HEK293T (cell line): ENCODE results near the gene SMKR1.

Source experiments
- CTCF ChIA-PET: fragments of 350-600 bp; formaldehyde crosslinking; extraction: SDS; loops from one replicate; lab custom pipeline; 2021; ENCODE audit warnings: antibody characterized with exemption, inconsistent platforms; lab: Yijun Ruan, JAX
- POLR2A ChIA-PET: fragments of 350-600 bp; formaldehyde crosslinking; extraction: SDS; loops from one replicate; lab custom pipeline; 2020; ENCODE audit warnings: antibody characterized with exemption, inconsistent platforms; lab: Yijun Ruan, JAX
- DNase-seq: peaks from one replicate; pipeline ENCODE4 v3.0.0; 2012; ENCODE audit warnings: mixed read lengths; ENCODE audit errors: extremely low spot score
- ARNT ChIP-seq: fragments of 450-650 bp; IDR thresholded peaks from 2 replicates; pipeline ENCODE4 v1.6.1; 2017; ENCODE audit warnings: mild to moderate bottlenecking
- BHLHE40 ChIP-seq: fragments of 450-650 bp; IDR thresholded peaks from 2 replicates; pipeline ENCODE4 v1.6.1; 2016; ENCODE audit warnings: mild to moderate bottlenecking, moderate library complexity, borderline replicate concordance
- CTBP1 ChIP-seq: fragments of 450-650 bp; IDR thresholded peaks from 2 replicates; pipeline ENCODE4 v1.6.1; 2016; ENCODE audit warnings: borderline replicate concordance
- ELF4 ChIP-seq: fragments of 450-650 bp; IDR thresholded peaks from 2 replicates; pipeline ENCODE4 v1.6.1; 2017; ENCODE audit warnings: antibody characterized with exemption
- FOXA1 ChIP-seq: fragments of 450-650 bp; IDR thresholded peaks from 2 replicates; pipeline ENCODE4 v1.6.1; 2016; ENCODE audit warnings: mild to moderate bottlenecking
- FOXK2 ChIP-seq: fragments of 450-650 bp; IDR thresholded peaks from 2 replicates; pipeline ENCODE4 v1.6.1; 2016; ENCODE audit warnings: mild to moderate bottlenecking
- FOXM1 ChIP-seq: fragments of 450-650 bp; IDR thresholded peaks from 2 replicates; pipeline ENCODE4 v1.6.1; 2017; ENCODE audit warnings: mild to moderate bottlenecking, borderline replicate concordance
- HDGF ChIP-seq: fragments of 450-650 bp; IDR thresholded peaks from 2 replicates; pipeline ENCODE4 v1.6.1; 2017; ENCODE audit warnings: antibody characterized with exemption, borderline replicate concordance
- L3MBTL2 ChIP-seq: fragments of 450-650 bp; conservative IDR thresholded peaks from 2 replicates; pipeline ENCODE4 v1.6.1; 2016; ENCODE audit warnings: mild to moderate bottlenecking
- LEF1 ChIP-seq: fragments of 450-650 bp; IDR thresholded peaks from 2 replicates; pipeline ENCODE4 v1.6.1; 2017; ENCODE audit warnings: mild to moderate bottlenecking, borderline replicate concordance
- NFRKB ChIP-seq: fragments of 450-650 bp; IDR thresholded peaks from 2 replicates; pipeline ENCODE4 v1.6.1; 2016; ENCODE audit warnings: mild to moderate bottlenecking, moderate library complexity
- SP1 ChIP-seq: fragments of 450-650 bp; IDR thresholded peaks from 2 replicates; pipeline ENCODE4 v1.6.1; 2017
- SUZ12 ChIP-seq: fragments of 450-650 bp; IDR thresholded peaks from 2 replicates; pipeline ENCODE4 v1.6.1; 2016; ENCODE audit warnings: mild to moderate bottlenecking
- TARDBP ChIP-seq: fragments of 450-650 bp; IDR thresholded peaks from 2 replicates; pipeline ENCODE4 v1.6.1; 2016
- ZNF384 ChIP-seq: fragments of 450-650 bp; IDR thresholded peaks from 2 replicates; pipeline ENCODE4 v1.6.1; 2016
- TF ChIP-seq, protein P1 (sequence below): fragments of 450-650 bp; IDR thresholded peaks from 2 replicates; pipeline ENCODE4 v1.6.1; 2016

SMKR1 gene

DNA sequence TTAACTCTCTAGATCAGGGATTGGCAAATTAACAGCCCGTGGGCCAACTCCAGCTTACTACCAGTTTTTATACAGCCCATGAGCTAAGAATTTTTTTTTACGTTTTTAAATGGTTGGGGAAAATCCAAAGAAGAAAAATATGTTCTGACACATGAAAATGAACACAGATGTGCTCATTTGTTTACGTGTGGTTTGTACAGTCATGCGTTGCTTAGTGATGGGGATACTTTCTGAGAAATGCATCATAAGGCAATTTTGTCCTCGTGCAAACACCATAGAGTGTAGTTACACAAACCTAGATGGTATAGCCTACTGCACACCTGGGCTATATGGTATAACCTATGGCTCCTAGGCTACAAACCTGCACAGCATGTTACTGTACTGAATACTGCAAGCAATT is 8.3 kb upstream of the SMKR1 start:
- POLR2A ChIA-PET, result no interaction called here
- TF ChIP-seq L3MBTL2 (no peak), FOXK2 (no peak), ELF4 (no peak), ARNT (no peak), BHLHE40 (no peak), HDGF (no peak), FOXA1 (no peak), FOXM1 (no peak), TARDBP (no peak), LEF1 (no peak)
- CTCF ChIA-PET, result interaction anchor here (0.6 to 1.0 kb wide), 2 partner anchors 14 to 474 kb away, joined by 3 read pairs; no protein-coding TSS in a partner anchor
- DNase-seq, result no peak

DNA sequence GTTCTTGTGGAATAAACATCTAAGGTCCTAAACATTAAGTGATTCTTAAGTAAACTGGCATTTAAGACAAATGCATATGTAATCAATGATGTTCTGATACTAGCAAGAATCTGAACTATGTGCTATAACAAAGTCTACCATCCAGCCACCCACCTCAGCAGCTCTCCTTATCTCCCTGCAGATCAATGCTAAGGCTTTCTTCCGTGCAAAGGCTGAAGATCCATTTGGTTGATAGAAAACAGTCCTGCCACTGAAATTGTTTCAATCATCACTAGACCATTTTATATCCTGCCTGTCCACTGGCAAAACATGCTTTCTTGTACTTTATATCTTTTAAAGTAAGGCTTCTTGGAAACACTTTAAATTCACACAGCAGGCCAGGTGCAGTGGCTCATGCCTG is 6.3 kb upstream of the SMKR1 start:
- TF ChIP-seq LEF1, result no peak
- TF ChIP-seq FOXA1, result no peak
- no peak for TF ChIP-seq FOXK2
- no peak for TF ChIP-seq ZNF384
- TF ChIP-seq BHLHE40, result no peak
- no peak for TF ChIP-seq SP1
- TF ChIP-seq SUZ12, result no peak
- TF ChIP-seq, protein P1, sequence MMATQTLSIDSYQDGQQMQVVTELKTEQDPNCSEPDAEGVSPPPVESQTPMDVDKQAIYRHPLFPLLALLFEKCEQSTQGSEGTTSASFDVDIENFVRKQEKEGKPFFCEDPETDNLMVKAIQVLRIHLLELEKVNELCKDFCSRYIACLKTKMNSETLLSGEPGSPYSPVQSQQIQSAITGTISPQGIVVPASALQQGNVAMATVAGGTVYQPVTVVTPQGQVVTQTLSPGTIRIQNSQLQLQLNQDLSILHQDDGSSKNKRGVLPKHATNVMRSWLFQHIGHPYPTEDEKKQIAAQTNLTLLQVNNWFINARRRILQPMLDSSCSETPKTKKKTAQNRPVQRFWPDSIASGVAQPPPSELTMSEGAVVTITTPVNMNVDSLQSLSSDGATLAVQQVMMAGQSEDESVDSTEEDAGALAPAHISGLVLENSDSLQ, result no peak
- TF ChIP-seq ARNT, result no peak
- no peak for TF ChIP-seq L3MBTL2
- TF ChIP-seq ELF4, result no peak
- TF ChIP-seq CTBP1, result no peak
- TF ChIP-seq HDGF, result no peak
- no peak for TF ChIP-seq NFRKB
- TF ChIP-seq FOXM1, result no peak
- TF ChIP-seq TARDBP, result no peak
- ChIA-PET CTCF (no interaction called here), POLR2A (no interaction called here)

DNA sequence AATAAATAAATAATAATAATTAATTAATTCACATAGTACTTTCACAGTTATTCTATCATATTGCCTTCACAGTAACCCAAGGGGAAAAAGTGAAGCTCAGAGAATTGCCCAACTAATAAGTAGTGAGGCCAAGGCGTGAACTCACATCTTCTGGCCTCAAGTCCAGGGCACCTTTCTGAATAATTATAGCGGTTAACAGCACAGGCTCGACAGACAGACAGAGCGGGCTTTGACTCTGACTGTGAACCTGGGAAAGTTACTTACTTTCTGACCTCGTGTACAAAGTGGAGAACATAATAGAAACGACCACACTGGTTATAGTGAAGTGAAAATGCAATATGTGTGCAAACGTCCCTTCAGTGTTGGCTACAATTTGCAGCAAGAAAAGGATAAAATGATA is 5.7 kb upstream of the SMKR1 start:
- no peak for TF ChIP-seq ZNF384
- TF ChIP-seq SP1, result no peak
- no peak for TF ChIP-seq SUZ12
- TF ChIP-seq LEF1, result no peak
- TF ChIP-seq CTBP1, result no peak
- TF ChIP-seq, protein P1, result no peak
- TF ChIP-seq TARDBP, result no peak
- no peak for DNase-seq
- POLR2A ChIA-PET, result no interaction called here
- CTCF ChIA-PET, result no interaction called here

More for the DNA sequence above, 6.3 kb upstream of the SMKR1 start:
- DNase-seq, result no peak

DNA sequence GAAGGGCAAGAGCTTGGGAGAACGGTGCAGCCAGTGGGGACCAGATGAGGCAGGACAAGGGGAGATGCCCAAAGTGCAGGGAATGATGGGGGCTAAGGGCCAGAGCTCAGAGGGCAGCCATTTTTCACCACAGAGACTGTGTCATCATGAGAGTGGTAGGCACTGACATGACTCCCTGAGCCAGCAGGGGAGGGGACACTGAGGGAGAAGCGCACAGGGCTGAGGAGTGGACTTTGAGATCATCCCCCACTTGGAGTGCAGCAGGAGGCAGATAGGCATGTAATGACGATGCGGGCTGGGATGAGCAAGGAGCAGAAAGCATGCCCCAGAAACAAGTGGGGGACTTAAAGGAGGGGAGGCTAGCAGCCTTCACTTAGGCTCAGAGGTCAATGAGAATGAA is 5.2 kb upstream of the SMKR1 start:
- CTCF ChIA-PET, result no interaction called here
- no peak for TF ChIP-seq ZNF384
- no peak for TF ChIP-seq HDGF
- no peak for TF ChIP-seq BHLHE40
- TF ChIP-seq LEF1, result no peak
- TF ChIP-seq SUZ12, result no peak
- TF ChIP-seq, protein P1, result no peak
- TF ChIP-seq FOXK2, result no peak
- no peak for TF ChIP-seq FOXA1
- TF ChIP-seq ELF4, result no peak
- TF ChIP-seq ARNT, result no peak
- no peak for TF ChIP-seq CTBP1
- POLR2A ChIA-PET, result no interaction called here
- DNase-seq, result no peak

DNA sequence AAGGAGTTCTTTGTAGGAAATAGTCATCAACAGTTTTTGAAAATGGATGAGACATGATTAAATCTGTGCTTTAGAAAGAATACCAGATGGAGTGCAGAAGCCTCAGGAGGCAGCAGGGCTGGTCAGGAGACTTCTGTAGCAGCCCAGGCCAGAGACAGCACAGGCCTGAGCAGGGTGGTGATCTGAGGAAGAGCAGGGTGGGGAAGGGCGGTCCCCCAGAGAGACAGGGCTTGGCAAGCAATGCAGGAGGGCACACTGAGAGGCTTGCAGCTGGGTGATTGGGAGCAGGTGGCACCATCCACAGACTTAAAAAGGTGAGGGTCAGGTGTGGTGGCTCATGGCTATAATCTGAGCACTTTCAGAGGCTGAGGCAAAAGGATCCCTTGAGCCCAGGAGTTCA is 4.3 kb upstream of the SMKR1 start:
- ChIA-PET CTCF (no interaction called here), POLR2A (no interaction called here)
- TF ChIP-seq HDGF (no peak), BHLHE40 (no peak), CTBP1 (no peak), LEF1 (no peak), SUZ12 (no peak)

DNA sequence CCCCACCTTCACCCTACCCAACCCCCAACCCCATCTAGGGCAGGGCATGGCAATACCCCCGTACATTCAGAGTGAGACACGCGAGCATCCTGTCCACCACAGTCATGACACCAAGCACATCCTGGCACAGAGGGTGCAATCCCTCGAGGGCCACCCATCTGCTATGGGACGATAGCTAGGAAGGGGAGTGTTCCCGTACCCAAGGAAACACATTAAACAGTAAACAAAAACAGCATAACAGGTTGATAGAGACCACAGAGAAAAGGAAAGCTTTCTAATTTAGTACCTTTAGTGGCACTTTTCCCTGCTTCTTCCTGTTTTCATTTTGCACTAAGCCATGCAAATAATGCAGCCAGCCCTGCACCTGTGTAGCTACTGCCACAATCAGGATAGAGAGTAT is 2.3 kb upstream of the SMKR1 start:
- TF ChIP-seq SP1 (no peak), BHLHE40 (no peak), L3MBTL2 (no peak), ZNF384 (no peak), ARNT (no peak), TARDBP (no peak), SUZ12 (no peak)
- ChIA-PET CTCF (interaction anchor here (1.5 kb wide), 1 partner anchor 143 kb away, joined by 4 read pairs; no protein-coding TSS in a partner anchor), POLR2A (no interaction called here)
- no peak for DNase-seq

More for the DNA sequence above, 4.3 kb upstream of the SMKR1 start:
- no peak for DNase-seq
